ENCODE measurements around the gene SH3TC1.
A peak's percentile ranks its signal among the peaks of the same experiment; 100 is the strongest.

Gene SH3TC1

GRCh38 chr4:8267077-8267476 lies 68.0 kb downstream of the SH3TC1 start:
- TF ChIP-seq POLR2A (IDR thresholded peaks at IDR 0.05; ENCODE audit: low read length) (no peak), GATA1 (IDR thresholded peaks at IDR 0.05; ENCODE audit: low read depth, low read length) (no peak)
- peak; percentile 51 to 67 for DNase-seq

- DNase-seq: no peak
- TF ChIP-seq POLR2A (IDR thresholded peaks at IDR 0.05; ENCODE audit: low read length) (no peak), GATA1 (IDR thresholded peaks at IDR 0.05; ENCODE audit: low read depth, low read length) (no peak)
Measured at GRCh38 chr4:8268211-8268610, 69.1 kb downstream of the SH3TC1 start.

DNA sequence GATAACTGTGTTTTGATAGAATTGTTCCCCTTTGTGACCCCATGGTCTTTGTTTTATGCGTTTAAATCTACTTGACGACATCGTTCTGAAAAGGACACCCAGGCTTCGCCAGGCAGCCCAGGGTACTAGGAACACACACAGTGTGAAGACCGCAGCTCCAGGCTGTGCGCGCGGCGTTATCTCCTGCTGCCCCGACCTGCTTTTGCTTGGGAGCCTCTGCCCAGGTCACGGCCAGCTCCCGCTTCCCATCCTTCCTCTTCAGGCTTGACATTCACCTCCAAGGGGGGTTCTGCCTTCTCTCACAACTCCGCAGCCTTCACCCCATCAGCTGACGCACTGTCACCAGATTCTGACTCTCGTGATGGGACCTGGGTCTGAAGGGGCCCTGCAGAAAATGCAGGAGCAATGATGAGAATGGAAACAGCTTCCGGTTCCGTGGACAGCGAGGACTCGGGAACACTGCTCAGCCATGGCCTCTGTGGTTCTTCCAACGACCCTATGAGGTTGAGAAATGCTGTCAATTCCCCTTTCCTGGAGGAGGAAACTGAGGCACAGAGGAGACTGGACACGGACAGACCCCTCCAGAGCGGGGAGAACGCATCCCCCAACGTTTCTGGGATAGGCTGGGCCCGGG lies 69.9 kb downstream of the SH3TC1 start:
- TF ChIP-seq GATA1 (IDR thresholded peaks at IDR 0.05; ENCODE audit: low read depth, low read length) (no peak), POLR2A (IDR thresholded peaks at IDR 0.05; ENCODE audit: low read length) (no peak)

DNA sequence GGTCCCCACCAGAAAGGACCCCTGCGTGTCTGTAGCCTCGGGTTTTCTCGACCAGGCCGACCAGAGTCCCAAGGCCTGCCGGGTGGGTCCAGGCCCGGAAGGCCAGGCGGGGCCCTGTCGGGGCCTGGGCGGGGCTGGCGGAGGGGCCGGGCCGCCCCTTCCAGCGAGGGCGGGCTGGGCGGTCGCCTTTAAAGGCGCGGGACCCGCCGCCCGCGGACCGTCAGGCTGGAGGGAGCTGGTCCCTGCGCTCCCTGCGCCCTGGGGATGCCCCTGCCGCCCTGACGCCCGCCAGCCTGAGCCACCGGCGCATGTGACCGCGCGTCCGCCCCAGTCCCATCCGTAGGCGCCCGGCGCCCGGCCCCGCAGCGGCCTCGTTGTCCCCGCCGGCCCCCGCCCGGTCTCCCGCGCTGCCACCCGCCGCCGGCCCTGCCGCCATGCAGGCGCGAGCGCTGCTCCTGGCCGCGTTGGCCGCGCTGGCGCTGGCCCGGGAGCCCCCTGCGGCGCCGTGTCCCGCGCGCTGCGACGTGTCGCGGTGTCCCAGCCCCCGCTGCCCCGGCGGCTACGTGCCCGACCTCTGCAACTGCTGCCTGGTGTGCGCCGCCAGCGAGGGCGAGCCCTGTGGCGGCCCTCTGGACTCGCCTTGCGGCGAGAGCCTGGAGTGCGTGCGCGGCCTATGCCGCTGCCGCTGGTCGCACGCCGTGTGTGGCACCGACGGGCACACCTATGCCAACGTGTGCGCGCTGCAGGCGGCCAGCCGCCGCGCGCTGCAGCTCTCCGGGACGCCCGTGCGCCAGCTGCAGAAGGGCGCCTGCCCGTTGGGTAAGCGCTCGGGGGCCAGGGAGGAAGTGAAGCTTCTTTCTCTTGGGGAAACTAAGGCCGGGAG lies 70.7 kb downstream of the SH3TC1 start, which contains the start of gene HTRA3:
Gene HTRA3, plus strand, starts transcription at position 220 of the 883 bp plus-strand sequence. Its CDS starts 215 bp downstream, at position 435.
- TF ChIP-seq POLR2A (IDR thresholded peaks at IDR 0.05; ENCODE audit: low read length) (no peak), GATA1 (IDR thresholded peaks at IDR 0.05; ENCODE audit: low read depth, low read length) (no peak)
- peak in 1 of 2 experiments; percentile 22 for DNase-seq

More for the DNA sequence above, 69.9 kb downstream of the SH3TC1 start:
- no peak for DNase-seq

GRCh38 chr4:8270418-8270771 lies 71.3 kb downstream of the SH3TC1 start:
- no peak for DNase-seq
- TF ChIP-seq GATA1 (IDR thresholded peaks at IDR 0.05; ENCODE audit: low read depth, low read length): no peak
- no peak for TF ChIP-seq POLR2A (IDR thresholded peaks at IDR 0.05; ENCODE audit: low read length)

GRCh38 chr4:8270912-8271815 lies 72.1 kb downstream of the SH3TC1 start:
- no peak for DNase-seq

DNA sequence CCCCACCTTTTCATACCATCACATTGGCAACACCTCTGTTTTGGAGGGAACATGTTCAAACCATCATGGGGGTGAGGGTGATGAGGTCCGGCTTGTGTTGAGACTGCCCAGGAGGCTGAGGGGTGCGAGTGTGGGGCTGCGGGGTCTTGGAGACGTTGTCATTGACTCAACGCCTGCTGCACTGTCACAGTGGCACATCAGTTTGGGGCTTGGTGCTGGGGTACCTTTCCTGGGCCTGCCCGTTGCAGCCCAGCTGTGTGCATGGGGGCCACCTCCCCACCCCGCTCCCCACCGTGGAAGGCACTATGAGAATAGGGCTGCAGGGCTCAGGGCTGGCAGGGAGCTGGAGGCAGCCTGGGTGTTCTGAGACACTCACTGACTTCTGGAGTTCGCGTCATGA lies 72.7 kb downstream of the SH3TC1 start:
- TF ChIP-seq POLR2A (IDR thresholded peaks at IDR 0.05; ENCODE audit: low read length): no peak
- no peak for TF ChIP-seq GATA1 (IDR thresholded peaks at IDR 0.05; ENCODE audit: low read depth, low read length)
- no peak for DNase-seq

More at GRCh38 chr4:8270912-8271815, 72.1 kb downstream of the SH3TC1 start:
- no peak for TF ChIP-seq POLR2A (IDR thresholded peaks at IDR 0.05; ENCODE audit: low read length)
- no peak for TF ChIP-seq GATA1 (IDR thresholded peaks at IDR 0.05; ENCODE audit: low read depth, low read length)

- TF ChIP-seq POLR2A (IDR thresholded peaks at IDR 0.05; ENCODE audit: low read length): no peak
- no peak for TF ChIP-seq GATA1 (IDR thresholded peaks at IDR 0.05; ENCODE audit: low read depth, low read length)
- DNase-seq: no peak
Measured at GRCh38 chr4:8272472-8273428, 73.7 kb downstream of the SH3TC1 start.

- TF ChIP-seq POLR2A (IDR thresholded peaks at IDR 0.05; ENCODE audit: low read length) (no peak), GATA1 (IDR thresholded peaks at IDR 0.05; ENCODE audit: low read depth, low read length) (no peak)
- no peak for DNase-seq
Measured at GRCh38 chr4:8273450-8273849, 74.4 kb downstream of the SH3TC1 start.

GRCh38 chr4:8274066-8274652 lies 75.1 kb downstream of the SH3TC1 start:
- no peak for DNase-seq
- TF ChIP-seq GATA1 (IDR thresholded peaks at IDR 0.05; ENCODE audit: low read depth, low read length) (no peak), POLR2A (IDR thresholded peaks at IDR 0.05; ENCODE audit: low read length) (no peak)

DNA sequence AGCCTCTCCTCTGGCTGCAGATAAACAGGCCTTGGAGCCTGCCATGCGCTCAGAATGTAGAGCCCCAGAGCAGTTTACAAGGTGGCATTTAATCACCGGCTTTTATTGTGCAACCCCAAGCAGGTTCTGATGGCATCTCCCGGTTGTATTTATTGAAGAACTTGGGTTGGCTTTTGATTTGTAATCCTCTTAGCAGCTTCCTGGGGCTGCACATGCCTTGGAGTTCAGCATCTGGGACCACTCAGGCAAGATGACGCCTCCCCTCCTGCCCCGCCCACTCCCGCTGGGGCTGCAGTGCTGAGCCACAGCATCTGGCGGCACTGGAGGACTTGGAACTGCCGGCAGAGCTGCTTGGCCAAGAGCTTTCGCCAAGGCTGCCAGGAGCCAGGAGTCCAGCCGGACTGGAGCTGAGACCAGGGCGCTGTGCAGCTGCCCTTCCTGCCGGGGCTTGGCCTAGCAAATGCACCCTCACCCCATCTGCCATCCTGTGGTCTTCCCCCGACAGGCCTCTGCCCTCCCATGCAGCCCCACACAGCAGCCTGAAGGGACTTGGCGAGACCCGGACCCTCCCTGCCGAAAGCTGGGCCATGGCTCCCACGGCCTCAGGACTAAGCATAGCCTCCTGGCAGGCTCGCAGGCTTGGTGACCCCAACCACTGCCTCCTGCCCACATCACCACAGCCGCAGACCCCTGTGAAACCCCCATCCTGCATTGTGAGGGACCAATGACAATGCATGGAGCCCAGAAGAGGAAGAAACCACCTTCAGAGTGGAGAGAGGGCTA lies 75.9 kb downstream of the SH3TC1 start:
- DNase-seq: no peak
- TF ChIP-seq GATA1 (IDR thresholded peaks at IDR 0.05; ENCODE audit: low read depth, low read length): no peak
- TF ChIP-seq POLR2A (IDR thresholded peaks at IDR 0.05; ENCODE audit: low read length): no peak

DNA sequence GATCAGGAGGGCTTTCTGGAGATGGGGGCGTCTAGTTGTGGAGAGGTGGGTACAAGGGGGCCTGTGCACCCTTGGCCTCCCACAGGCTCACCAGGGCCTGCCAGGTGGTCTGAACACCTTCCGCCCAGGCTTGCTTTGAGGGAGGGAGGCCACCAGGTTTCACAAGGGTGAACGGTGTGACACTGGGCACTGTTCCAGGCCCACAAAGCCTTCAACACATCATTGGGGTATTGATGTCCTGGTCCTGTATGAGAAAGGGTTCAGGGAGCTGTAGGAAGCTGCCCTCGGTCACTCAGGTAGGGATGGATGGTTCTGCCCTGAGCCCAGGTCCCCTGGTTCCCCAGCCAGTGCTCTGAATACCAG lies 76.4 kb downstream of the SH3TC1 start:
- no peak for DNase-seq
- TF ChIP-seq POLR2A (IDR thresholded peaks at IDR 0.05; ENCODE audit: low read length): no peak
- TF ChIP-seq GATA1 (IDR thresholded peaks at IDR 0.05; ENCODE audit: low read depth, low read length): no peak

Measured in erythroblast (primary cell).